ENCODE results near the gene LRP1.

LRP1 gene

DNA sequence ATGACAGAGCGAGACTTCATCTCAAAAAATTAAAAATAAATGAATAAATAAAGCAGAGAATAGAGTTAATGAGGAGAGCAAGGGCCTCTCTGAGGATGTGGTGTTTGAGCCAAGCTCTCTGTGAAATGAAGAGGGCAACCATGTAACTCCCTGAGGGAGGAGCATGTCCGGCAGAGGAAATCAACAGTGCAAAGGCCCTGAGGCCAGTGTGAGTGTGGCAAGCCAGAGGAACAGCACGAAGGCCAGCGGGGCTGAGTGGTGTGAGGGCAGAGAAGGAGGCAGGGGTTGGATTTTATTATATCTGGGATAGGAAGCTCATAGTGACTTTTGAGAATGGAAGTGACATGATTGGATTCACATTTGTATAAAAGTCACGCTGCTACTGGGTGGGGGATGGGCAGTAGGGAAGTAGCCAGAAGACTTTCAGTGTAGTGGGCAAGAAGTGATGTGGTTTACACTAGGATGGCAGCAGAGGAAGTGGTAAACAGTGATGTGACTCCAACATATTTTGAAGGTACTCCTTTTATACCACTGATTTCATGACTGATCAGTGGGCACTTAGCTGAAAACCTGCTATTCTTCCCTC, 29.4 kb downstream of the LRP1 start:
- Histone ChIP-seq H4K20me1 (ENCODE audit: insufficient read depth) (no peaks in the 10 kb centered on the region), H3K4me2 (no peak overlapping the region), H3K9ac (no peak overlapping the region), H3K4me3 (IDR thresholded peaks at IDR 0.05; ENCODE audit: insufficient read depth, low read depth, low read length) (no peak overlapping the region), H3K79me2 (ENCODE audit: insufficient read depth, low read depth) (no peaks in the 10 kb centered on the region), H2AFZ (ENCODE audit: low read depth) (no peak overlapping the region), H3K4me1 (ENCODE audit: low read depth, poor library complexity, severe bottlenecking) (no peaks in the 10 kb centered on the region), H3K36me3 (ENCODE audit: insufficient read depth) (no peaks in the 10 kb centered on the region), H3K27ac (no peak overlapping the region), H3K27me3 (ENCODE audit: insufficient read depth, low read depth) (no peaks in the 10 kb centered on the region)
- TF ChIP-seq CTCF (conservative IDR thresholded peaks at IDR 0.05; ENCODE audit: low read depth, low read length) = no peak

DNA sequence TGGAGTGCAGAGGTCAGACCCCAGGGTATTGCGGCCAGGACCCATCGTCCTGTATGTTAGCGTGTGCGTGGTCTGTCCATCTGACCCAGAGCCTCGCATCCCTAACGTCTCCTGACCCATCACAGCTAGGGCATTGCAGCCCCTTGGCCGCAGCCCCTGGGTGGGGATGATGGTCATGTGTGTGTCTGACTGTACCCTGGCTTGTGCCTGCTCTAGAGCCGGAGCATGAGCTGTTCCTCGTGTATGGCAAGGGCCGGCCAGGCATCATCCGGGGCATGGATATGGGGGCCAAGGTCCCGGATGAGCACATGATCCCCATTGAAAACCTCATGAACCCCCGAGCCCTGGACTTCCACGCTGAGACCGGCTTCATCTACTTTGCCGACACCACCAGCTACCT, 29.9 kb downstream of the LRP1 start:
- no peak for TF ChIP-seq CTCF (conservative IDR thresholded peaks at IDR 0.05; ENCODE audit: low read depth, low read length)
- Histone ChIP-seq H2AFZ (ENCODE audit: low read depth) (no peak overlapping the region), H3K4me1 (ENCODE audit: low read depth, poor library complexity, severe bottlenecking) (no peaks in the 10 kb centered on the region), H3K4me3 (IDR thresholded peaks at IDR 0.05; ENCODE audit: insufficient read depth, low read depth, low read length) (no peak overlapping the region), H4K20me1 (ENCODE audit: insufficient read depth) (no peaks in the 10 kb centered on the region), H3K4me2 (no peak overlapping the region), H3K9ac (no peak overlapping the region), H3K27ac (no peak overlapping the region), H3K79me2 (ENCODE audit: insufficient read depth, low read depth) (no peaks in the 10 kb centered on the region), H3K36me3 (ENCODE audit: insufficient read depth) (no peaks in the 10 kb centered on the region), H3K27me3 (ENCODE audit: insufficient read depth, low read depth) (no peaks in the 10 kb centered on the region)

- H3K27me3 ChIP-seq (ENCODE audit: insufficient read depth, low read depth) = no peaks in the 10 kb centered on the region; the same call in 1 of the 2 replicates
- no peaks in the 10 kb centered on the region for H4K20me1 ChIP-seq (ENCODE audit: insufficient read depth)
- no peak overlapping the region for H3K27ac ChIP-seq
- no peaks in the 10 kb centered on the region for H3K4me1 ChIP-seq (ENCODE audit: low read depth, poor library complexity, severe bottlenecking)
- no peak overlapping the region for H3K4me2 ChIP-seq
- no peak overlapping the region for H3K4me3 ChIP-seq (IDR thresholded peaks at IDR 0.05; ENCODE audit: insufficient read depth, low read depth, low read length)
- no peaks in the 10 kb centered on the region for H3K79me2 ChIP-seq (ENCODE audit: insufficient read depth, low read depth)
- no peaks in the 10 kb centered on the region for H3K36me3 ChIP-seq (ENCODE audit: insufficient read depth)
- no peak for TF ChIP-seq CTCF (conservative IDR thresholded peaks at IDR 0.05; ENCODE audit: low read depth, low read length)
- H3K9ac ChIP-seq = no peak overlapping the region
- no peak overlapping the region for H2AFZ ChIP-seq (ENCODE audit: low read depth)
Measured at GRCh38 chr12:57158665-57159064, 30.4 kb downstream of the LRP1 start.

GRCh38 chr12:57159311-57159710, 31.0 kb downstream of the LRP1 start:
- H3K9ac ChIP-seq = no peak overlapping the region
- H3K4me1 ChIP-seq (ENCODE audit: low read depth, poor library complexity, severe bottlenecking) = no peaks in the 10 kb centered on the region
- no peaks in the 10 kb centered on the region; the same call in 1 of the 2 replicates for H3K27me3 ChIP-seq (ENCODE audit: insufficient read depth, low read depth)
- no peaks in the 10 kb centered on the region for H4K20me1 ChIP-seq (ENCODE audit: insufficient read depth)
- no peak overlapping the region for H2AFZ ChIP-seq (ENCODE audit: low read depth)
- H3K4me2 ChIP-seq = no peak overlapping the region
- H3K27ac ChIP-seq = no peak overlapping the region
- TF ChIP-seq CTCF (conservative IDR thresholded peaks at IDR 0.05; ENCODE audit: low read depth, low read length) = no peak
- no peaks in the 10 kb centered on the region for H3K79me2 ChIP-seq (ENCODE audit: insufficient read depth, low read depth)
- H3K4me3 ChIP-seq (IDR thresholded peaks at IDR 0.05; ENCODE audit: insufficient read depth, low read depth, low read length) = no peak overlapping the region
- no peaks in the 10 kb centered on the region for H3K36me3 ChIP-seq (ENCODE audit: insufficient read depth)
